Measurements from ENCODE around the gene MFSD11.
"Not testable (repeated sequence)": the region's sequence is repeated elsewhere in the genome, so short reads cannot be mapped to it uniquely, and the experiment has no call there.

MFSD11 gene

DNA sequence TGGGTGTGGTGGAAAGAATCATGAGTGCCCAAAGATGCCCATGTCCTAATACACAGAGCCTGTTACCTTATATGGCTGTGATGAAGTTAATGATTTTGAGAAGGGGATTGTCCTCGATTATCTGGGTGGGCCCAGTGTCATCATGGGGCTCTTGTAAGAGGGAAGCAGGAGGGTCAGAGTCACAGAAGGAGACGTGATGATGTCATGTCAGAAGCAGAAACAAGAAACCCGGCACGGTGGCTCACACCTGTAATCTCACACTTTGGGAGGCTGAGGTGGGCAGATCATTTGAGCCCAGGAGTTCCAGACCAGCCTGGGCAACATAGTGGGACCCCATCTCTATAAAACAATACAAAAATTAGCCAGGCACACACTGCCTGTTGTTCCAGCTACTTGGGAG, 75.0 kb downstream of the MFSD11 start:
- no peak overlapping the region for H3K27ac ChIP-seq
- H3K9me3 ChIP-seq (replicated peaks in 1 of 11): no peaks in the 10 kb centered on the region
- H4K20me1 ChIP-seq: no peaks in the 10 kb centered on the region
- H3K4me2 ChIP-seq: peak overlapping the region in 3 of 11 experiments; percentile 25 to 51 (median 45); a peak in 2 of 22 replicates
- no peak overlapping the region for H3K9ac ChIP-seq
- H3K27me3 ChIP-seq: no peaks in the 10 kb centered on the region
- H3K4me1 ChIP-seq: peaks cover 5 to 32% (median 29%) of the 10 kb centered on the region in 10 experiments; a peak in 19 of 20 replicates
- H3K4me3 ChIP-seq: no peak overlapping the region
- no peaks in the 10 kb centered on the region for H3K36me3 ChIP-seq
- TF ChIP-seq Cebpa-rat (IDR thresholded peaks at IDR 0.05): no peak

DNA sequence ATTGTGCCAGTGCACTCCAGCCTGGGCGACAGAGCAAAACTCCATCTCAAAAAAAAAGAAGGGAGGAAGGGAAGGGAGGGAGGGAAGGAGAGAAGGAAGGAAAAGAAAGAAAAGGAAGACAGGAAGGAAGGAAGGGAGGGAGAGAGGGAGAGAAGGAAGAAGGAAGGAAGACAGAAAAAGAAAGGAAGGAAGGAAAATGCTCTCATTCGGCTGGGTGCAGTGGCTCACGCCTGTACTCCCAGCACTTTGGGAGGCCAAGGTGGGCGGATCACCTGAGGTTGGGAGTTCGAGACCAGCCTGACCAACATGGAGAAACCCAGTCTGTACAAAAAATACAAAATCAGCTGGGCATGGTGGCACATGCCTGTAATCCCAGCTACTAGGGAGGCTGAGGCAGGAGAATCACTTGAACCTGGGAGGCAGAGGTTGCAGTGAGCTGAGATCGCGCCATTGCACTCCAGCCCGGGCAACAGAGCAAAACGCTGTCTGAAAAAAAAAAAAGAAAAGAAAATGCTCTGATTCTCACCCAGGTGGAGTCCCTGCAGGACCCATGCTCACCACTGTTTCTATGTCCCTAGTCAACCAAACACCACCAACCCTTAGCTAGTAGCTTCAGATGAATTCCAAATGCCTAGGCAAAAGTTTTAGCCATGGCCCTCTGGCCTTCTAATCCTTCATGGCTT, 78.1 kb downstream of the MFSD11 start:
- not testable (repeated sequence) for H3K27ac ChIP-seq; H3K4me3 ChIP-seq; H3K36me3 ChIP-seq; H3K9ac ChIP-seq; H3K9me3 ChIP-seq (replicated peaks in 1 of 11); H4K20me1 ChIP-seq; H3K27me3 ChIP-seq
- peaks cover 21 to 63% (median 59%) of the 10 kb centered on the region in 10 experiments for H3K4me1 ChIP-seq
- H3K4me2 ChIP-seq: peak overlapping the region in 9 of 11 experiments; percentile 1 to 67 (median 47); a peak in 15 of 22 replicates

DNA sequence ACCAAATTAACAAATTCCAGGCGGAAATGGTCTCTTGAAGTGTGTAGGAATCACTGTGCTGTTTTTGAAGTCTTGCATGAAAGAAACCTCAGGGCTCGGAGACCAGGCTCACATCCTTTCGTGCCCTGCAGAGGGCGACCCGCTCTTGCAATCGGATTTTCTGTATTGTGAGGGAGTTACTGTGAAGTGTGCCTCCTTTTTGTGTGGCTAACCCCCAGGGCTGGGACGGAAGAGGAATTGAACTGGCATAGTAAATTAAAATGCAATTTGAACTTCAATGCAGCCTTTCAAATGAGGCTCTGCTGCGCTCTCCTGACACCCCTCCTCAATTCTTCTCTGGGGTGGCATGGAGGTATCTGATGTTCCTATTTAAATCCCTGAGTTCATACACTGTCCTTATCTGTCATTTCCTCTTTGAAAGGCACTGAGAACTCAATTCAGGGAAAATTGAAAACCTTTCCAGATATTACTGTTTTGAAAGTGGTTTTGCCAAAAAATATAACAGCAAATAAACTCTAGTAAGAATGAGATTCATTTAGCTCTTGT, 78.7 kb downstream of the MFSD11 start:
- H3K4me1 ChIP-seq: peaks cover 21 to 64% (median 60%) of the 10 kb centered on the region in 10 experiments
- H3K4me3 ChIP-seq: no peak overlapping the region
- TF ChIP-seq Cebpa-rat (IDR thresholded peaks at IDR 0.05): no peak
- no peaks in the 10 kb centered on the region for H4K20me1 ChIP-seq
- no peaks in the 10 kb centered on the region for H3K27me3 ChIP-seq
- H3K4me2 ChIP-seq: peak overlapping the region; percentile 1 to 67 (median 44); a peak in 18 of 22 replicates
- H3K36me3 ChIP-seq: no peaks in the 10 kb centered on the region
- peak overlapping the region in 1 of 11 experiments; percentile 14; a peak in 1 of 22 replicates for H3K27ac ChIP-seq
- H3K9me3 ChIP-seq (replicated peaks in 1 of 11): no peaks in the 10 kb centered on the region
- no peak overlapping the region for H3K9ac ChIP-seq

- no peaks in the 10 kb centered on the region for H3K9me3 ChIP-seq (replicated peaks in 1 of 11)
- H3K4me1 ChIP-seq: peaks cover 21 to 72% (median 67%) of the 10 kb centered on the region in 10 experiments
- H3K9ac ChIP-seq: peak overlapping the region in 6 of 11 experiments; percentile 5 to 52 (median 28); a peak in 8 of 22 replicates
- no peak for TF ChIP-seq Cebpa-rat (IDR thresholded peaks at IDR 0.05)
- no peak overlapping the region for H3K4me3 ChIP-seq
- H3K27ac ChIP-seq: peak overlapping the region in 6 of 11 experiments; percentile 1 to 47 (median 30); a peak in 7 of 22 replicates
- H3K36me3 ChIP-seq: no peaks in the 10 kb centered on the region
- H3K27me3 ChIP-seq: no peaks in the 10 kb centered on the region
- H3K4me2 ChIP-seq: peak overlapping the region; percentile 37 to 92 (median 81)
- no peaks in the 10 kb centered on the region for H4K20me1 ChIP-seq
Observed at GRCh38 chr17:76820039-76820438, 82.1 kb downstream of the MFSD11 start.

GRCh38 chr17:76820561-76820960, 82.6 kb downstream of the MFSD11 start:
- Histone ChIP-seq H3K9ac (peak overlapping the region in 4 of 11 experiments; percentile 22 to 48 (median 26); a peak in 3 of 22 replicates), H3K27ac (peak overlapping the region in 3 of 11 experiments; percentile 3 to 47 (median 45); a peak in 4 of 22 replicates), H3K4me3 (no peak overlapping the region), H3K36me3 (no peaks in the 10 kb centered on the region), H3K9me3 (replicated peaks in 1 of 11) (no peaks in the 10 kb centered on the region), H4K20me1 (no peaks in the 10 kb centered on the region), H3K4me1 (peaks cover 21 to 77% (median 73%) of the 10 kb centered on the region in 10 experiments), H3K4me2 (peak overlapping the region; percentile 37 to 92 (median 81); a peak in 21 of 22 replicates), H3K27me3 (no peaks in the 10 kb centered on the region)
- TF ChIP-seq Cebpa-rat (IDR thresholded peaks at IDR 0.05): no peak

- Histone ChIP-seq H3K9ac (no peak overlapping the region), H3K36me3 (no peaks in the 10 kb centered on the region), H4K20me1 (no peaks in the 10 kb centered on the region), H3K27me3 (no peaks in the 10 kb centered on the region), H3K4me3 (no peak overlapping the region), H3K4me2 (0 out of 22 replicates have a peak overlapping the region, but pooled peaks of 1 of the 11 experiments have one; percentile 2), H3K9me3 (replicated peaks in 1 of 11) (no peaks in the 10 kb centered on the region), H3K27ac (no peak overlapping the region), H3K4me1 (peaks cover 31 to 80% (median 75%) of the 10 kb centered on the region in 10 experiments)
- TF ChIP-seq Cebpa-rat (IDR thresholded peaks at IDR 0.05): no peak
Observed at GRCh38 chr17:76822184-76822778, 84.4 kb downstream of the MFSD11 start.

DNA sequence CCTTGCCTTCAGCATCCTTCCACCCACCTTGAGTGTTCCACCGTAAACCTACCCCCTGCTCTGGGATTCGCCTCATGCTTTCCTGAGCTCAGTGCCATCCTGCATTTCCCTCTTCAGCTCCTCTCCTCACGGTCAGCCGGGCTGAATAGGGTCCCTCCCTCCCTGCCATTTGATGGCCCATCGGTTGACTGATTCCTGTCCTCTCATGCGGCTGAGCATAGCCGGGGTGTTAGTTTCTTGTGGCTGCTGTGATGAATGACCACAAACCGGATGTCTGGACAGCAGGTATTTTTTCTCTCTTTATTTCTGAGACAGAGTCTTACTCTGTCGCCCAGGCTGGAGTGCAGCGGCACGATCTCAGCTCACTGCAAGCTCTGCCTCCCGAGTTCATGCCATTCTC, 86.2 kb downstream of the MFSD11 start:
- H3K9ac ChIP-seq: peak overlapping the region in 2 of 11 experiments; percentile 4 to 13; a peak in 2 of 22 replicates
- H3K27me3 ChIP-seq: no peaks in the 10 kb centered on the region
- H3K27ac ChIP-seq: no peak overlapping the region
- TF ChIP-seq Cebpa-rat (IDR thresholded peaks at IDR 0.05): no peak
- H3K4me3 ChIP-seq: no peak overlapping the region
- H3K9me3 ChIP-seq (replicated peaks in 1 of 11): no peaks in the 10 kb centered on the region
- H3K4me2 ChIP-seq: peak overlapping the region in 9 of 11 experiments; percentile 34 to 94 (median 82); a peak in 18 of 22 replicates
- peaks cover 37 to 81% (median 76%) of the 10 kb centered on the region in 10 experiments for H3K4me1 ChIP-seq
- no peaks in the 10 kb centered on the region for H4K20me1 ChIP-seq
- H3K36me3 ChIP-seq: no peaks in the 10 kb centered on the region

- no peaks in the 10 kb centered on the region for H3K27me3 ChIP-seq
- H3K4me1 ChIP-seq: peaks cover 21 to 76% (median 72%) of the 10 kb centered on the region in 10 experiments
- TF ChIP-seq Cebpa-rat (IDR thresholded peaks at IDR 0.05): no peak
- H3K27ac ChIP-seq: peak overlapping the region in 8 of 11 experiments; percentile 18 to 67 (median 53); a peak in 13 of 22 replicates
- H3K4me3 ChIP-seq: peak overlapping the region in 4 of 10 experiments; percentile 1 to 52 (median 14); a peak in 2 of 20 replicates
- no peaks in the 10 kb centered on the region for H4K20me1 ChIP-seq
- peak overlapping the region in 4 of 11 experiments; percentile 10 to 29 (median 18); a peak in 3 of 22 replicates for H3K9ac ChIP-seq
- H3K36me3 ChIP-seq: no peaks in the 10 kb centered on the region
- H3K9me3 ChIP-seq (replicated peaks in 1 of 11): no peaks in the 10 kb centered on the region
- H3K4me2 ChIP-seq: peak overlapping the region; percentile 72 to 97 (median 88)
Observed at GRCh38 chr17:76826330-76827068, 88.6 kb downstream of the MFSD11 start.

Measured in BLaER1 treated with 17β-estradiol and CSF1 and Interleukin-3, amounts not matched to agents 10 nM and 100 nM (cell line).